KMS-11 (cell line): ENCODE data around the gene TENM3.

Source experiments
- H2AFZ ChIP-seq: fragments of 200-600 bp; sonication (generic); 2 replicates; pipeline ENCODE4 v1.6.1; 2016; ENCODE audit warnings: antibody characterized with exemption, mixed run types, low read depth
- H3K27ac ChIP-seq: fragments of 200-600 bp; sonication (generic); 2 replicates; pipeline ENCODE4 v1.6.1; 2016; ENCODE audit warnings: mild to moderate bottlenecking, mixed run types
- H3K27me3 ChIP-seq: fragments of 200-600 bp; sonication (generic); 2 replicates; pipeline ENCODE4 v1.6.1; 2017; ENCODE audit warnings: mild to moderate bottlenecking, low read depth, mixed run types, moderate library complexity; ENCODE audit not compliant: insufficient read depth
- H3K36me3 ChIP-seq: fragments of 200-600 bp; sonication (generic); 2 replicates; pipeline ENCODE4 v1.6.1; 2017; ENCODE audit warnings: mild to moderate bottlenecking, mixed run types; ENCODE audit not compliant: insufficient read depth
- H3K4me1 ChIP-seq: fragments of 200-600 bp; sonication (generic); 2 replicates; pipeline ENCODE4 v1.6.1; 2016; ENCODE audit warnings: mild to moderate bottlenecking, low read depth, mixed run types; ENCODE audit not compliant: poor library complexity, severe bottlenecking
- H3K4me2 ChIP-seq: fragments of 200-600 bp; sonication (generic); 2 replicates; pipeline ENCODE4 v1.7.0; 2016; ENCODE audit warnings: mild to moderate bottlenecking, mixed run types
- H3K4me3 ChIP-seq: fragments of 200-600 bp; sonication (generic); IDR thresholded peaks from 2 replicates; pipeline ENCODE4 v1.6.1; 2017; ENCODE audit warnings: low read depth, low read length, mixed read lengths; ENCODE audit not compliant: insufficient read depth
- H3K79me2 ChIP-seq: fragments of 200-600 bp; sonication (generic); 2 replicates; pipeline ENCODE4 v1.6.1; 2016; ENCODE audit warnings: low read depth, mixed run types; ENCODE audit not compliant: insufficient read depth
- H3K9ac ChIP-seq: fragments of 200-600 bp; sonication (generic); 2 replicates; pipeline ENCODE4 v1.6.1; 2016; ENCODE audit warnings: mild to moderate bottlenecking, mixed run types
- H4K20me1 ChIP-seq: fragments of 200-600 bp; sonication (generic); 2 replicates; pipeline ENCODE4 v1.6.1; 2016; ENCODE audit warnings: mild to moderate bottlenecking, mixed run types; ENCODE audit not compliant: insufficient read depth
- CTCF ChIP-seq: fragments of 200-600 bp; sonication (generic); conservative IDR thresholded peaks from 2 replicates; pipeline ENCODE4 v1.6.1; 2017; ENCODE audit warnings: low read depth, mild to moderate bottlenecking, antibody characterized with exemption, low read length, moderate library complexity, mixed read lengths

Gene TENM3

GRCh38 chr4:182413550-182413949 lies 170.3 kb downstream of the TENM3 start:
- Histone ChIP-seq H2AFZ (no peak overlapping the region), H3K79me2 (no peaks in the 10 kb centered on the region), H3K27ac (no peak overlapping the region), H3K4me3 (no peak overlapping the region), H3K36me3 (no peaks in the 10 kb centered on the region), H3K9ac (no peak overlapping the region), H3K27me3 (no peaks in the 10 kb centered on the region), H4K20me1 (no peaks in the 10 kb centered on the region), H3K4me2 (no peak overlapping the region), H3K4me1 (peaks cover 12% of the 10 kb centered on the region)
- TF ChIP-seq CTCF: no peak

GRCh38 chr4:182415116-182415515 lies 171.9 kb downstream of the TENM3 start:
- H3K4me2 ChIP-seq: no peak overlapping the region
- no peak overlapping the region for H3K27ac ChIP-seq
- H3K79me2 ChIP-seq: no peaks in the 10 kb centered on the region
- TF ChIP-seq CTCF: no peak
- no peaks in the 10 kb centered on the region for H4K20me1 ChIP-seq
- H2AFZ ChIP-seq: no peak overlapping the region
- peaks cover 16% of the 10 kb centered on the region for H3K4me1 ChIP-seq
- H3K36me3 ChIP-seq: no peaks in the 10 kb centered on the region
- no peaks in the 10 kb centered on the region for H3K27me3 ChIP-seq
- H3K9ac ChIP-seq: no peak overlapping the region
- H3K4me3 ChIP-seq: no peak overlapping the region

GRCh38 chr4:182416067-182416466 lies 172.9 kb downstream of the TENM3 start:
- Histone ChIP-seq H3K4me3 (no peak overlapping the region), H3K4me2 (no peak overlapping the region), H3K27me3 (no peaks in the 10 kb centered on the region), H3K36me3 (no peaks in the 10 kb centered on the region), H2AFZ (no peak overlapping the region), H3K4me1 (peaks cover 16% of the 10 kb centered on the region), H3K9ac (no peak overlapping the region), H3K27ac (no peak overlapping the region), H4K20me1 (no peaks in the 10 kb centered on the region), H3K79me2 (no peaks in the 10 kb centered on the region)
- TF ChIP-seq CTCF: no peak

GRCh38 chr4:182418054-182418734 lies 175.0 kb downstream of the TENM3 start:
- Histone ChIP-seq H3K4me2 (peak overlapping the region; percentile 60), H3K36me3 (no peaks in the 10 kb centered on the region), H4K20me1 (no peaks in the 10 kb centered on the region), H3K79me2 (no peaks in the 10 kb centered on the region), H3K4me1 (peaks cover 16% of the 10 kb centered on the region), H3K27ac (peak overlapping the region; percentile 38), H2AFZ (peak overlapping the region; percentile 58), H3K9ac (peak overlapping the region; percentile 33; the same call in 1 of the 2 replicates), H3K27me3 (no peaks in the 10 kb centered on the region), H3K4me3 (no peak overlapping the region)
- TF ChIP-seq CTCF: no peak
